ENCODE data around the gene CCDC85C. TPM values are rescaled to one million over a fixed set of nuclear protein-coding genes. Genes with fewer than 3 reads are reported as not detected.

Gene CCDC85C
- total and polyA plus RNA-seq, 2 experiments from 2014 or later, result 4.5 to 24.9 TPM

GRCh38 chr14:99513183-99513694, 90.8 kb downstream of the CCDC85C start (continued):
- TF ChIP-seq, protein P1, sequence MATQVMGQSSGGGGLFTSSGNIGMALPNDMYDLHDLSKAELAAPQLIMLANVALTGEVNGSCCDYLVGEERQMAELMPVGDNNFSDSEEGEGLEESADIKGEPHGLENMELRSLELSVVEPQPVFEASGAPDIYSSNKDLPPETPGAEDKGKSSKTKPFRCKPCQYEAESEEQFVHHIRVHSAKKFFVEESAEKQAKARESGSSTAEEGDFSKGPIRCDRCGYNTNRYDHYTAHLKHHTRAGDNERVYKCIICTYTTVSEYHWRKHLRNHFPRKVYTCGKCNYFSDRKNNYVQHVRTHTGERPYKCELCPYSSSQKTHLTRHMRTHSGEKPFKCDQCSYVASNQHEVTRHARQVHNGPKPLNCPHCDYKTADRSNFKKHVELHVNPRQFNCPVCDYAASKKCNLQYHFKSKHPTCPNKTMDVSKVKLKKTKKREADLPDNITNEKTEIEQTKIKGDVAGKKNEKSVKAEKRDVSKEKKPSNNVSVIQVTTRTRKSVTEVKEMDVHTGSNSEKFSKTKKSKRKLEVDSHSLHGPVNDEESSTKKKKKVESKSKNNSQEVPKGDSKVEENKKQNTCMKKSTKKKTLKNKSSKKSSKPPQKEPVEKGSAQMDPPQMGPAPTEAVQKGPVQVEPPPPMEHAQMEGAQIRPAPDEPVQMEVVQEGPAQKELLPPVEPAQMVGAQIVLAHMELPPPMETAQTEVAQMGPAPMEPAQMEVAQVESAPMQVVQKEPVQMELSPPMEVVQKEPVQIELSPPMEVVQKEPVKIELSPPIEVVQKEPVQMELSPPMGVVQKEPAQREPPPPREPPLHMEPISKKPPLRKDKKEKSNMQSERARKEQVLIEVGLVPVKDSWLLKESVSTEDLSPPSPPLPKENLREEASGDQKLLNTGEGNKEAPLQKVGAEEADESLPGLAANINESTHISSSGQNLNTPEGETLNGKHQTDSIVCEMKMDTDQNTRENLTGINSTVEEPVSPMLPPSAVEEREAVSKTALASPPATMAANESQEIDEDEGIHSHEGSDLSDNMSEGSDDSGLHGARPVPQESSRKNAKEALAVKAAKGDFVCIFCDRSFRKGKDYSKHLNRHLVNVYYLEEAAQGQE (IDR thresholded peaks at IDR 0.05; ENCODE audit: unreplicated experiment), result no peak
- TF ChIP-seq EZH2 (IDR thresholded peaks at IDR 0.05; ENCODE audit: low read depth, unreplicated experiment) (no peak), POLR2AphosphoS5 (IDR thresholded peaks at IDR 0.05; ENCODE audit: low read depth) (no peak), CTCF (conservative IDR thresholded peaks at IDR 0.05; ENCODE audit: low read depth in 2 of 2) (no peak), EZH2phosphoT487 (IDR thresholded peaks at IDR 0.05; ENCODE audit: unreplicated experiment) (no peak), ZNF331 (CRISPR knock-in tag; IDR thresholded peaks at IDR 0.05; ENCODE audit: low read depth) (no peak), STAT1 (IDR thresholded peaks at IDR 0.05; ENCODE audit: unreplicated experiment) (no peak)

DNA sequence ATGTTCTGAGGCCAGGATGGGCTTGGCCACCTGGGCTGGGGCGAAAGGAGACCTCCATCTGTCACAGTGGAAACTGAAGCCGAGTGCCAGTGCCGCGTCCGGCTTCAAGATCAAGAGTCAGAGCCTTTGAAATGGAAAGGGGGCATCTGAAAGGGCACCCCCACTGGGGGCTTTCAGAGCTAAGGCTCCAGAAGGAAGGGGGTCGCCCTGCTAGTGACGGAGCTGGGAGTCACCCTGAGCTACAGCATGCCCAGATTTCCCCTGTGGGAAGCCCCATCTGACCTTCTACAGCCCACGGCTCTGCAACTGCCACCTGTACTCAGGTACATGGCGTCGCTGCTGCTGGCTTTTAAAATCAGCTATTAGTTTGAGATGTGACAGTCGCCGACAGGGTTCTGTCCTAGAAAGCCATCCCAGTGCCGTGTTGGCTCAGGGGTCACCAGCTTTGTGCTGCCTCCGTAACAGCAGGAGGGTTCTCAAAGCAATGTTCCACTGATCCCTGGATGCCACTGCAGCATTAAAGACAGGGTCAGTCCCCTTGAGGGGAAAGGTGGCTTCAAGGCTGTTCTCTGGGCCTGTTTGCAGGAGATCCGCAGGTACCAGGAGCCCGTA, 91.3 kb downstream of the CCDC85C start:
- no peak overlapping the region for H2AFZ ChIP-seq
- DNase-seq (ENCODE audit: low spot score) (no peak), ATAC-seq (no peak)
- H3F3A ChIP-seq (replicated peaks; ENCODE audit: low read depth), result peaks cover 7% of the 10 kb centered on the region; the same call in 1 of the 2 replicates
- H3K27ac Mint-ChIP-seq, result no peak overlapping the region
- no peaks in the 10 kb centered on the region for H3K9me3 Mint-ChIP-seq
- TF ChIP-seq EZH2 (IDR thresholded peaks at IDR 0.05; ENCODE audit: low read depth, unreplicated experiment) (no peak), NANOG (IDR thresholded peaks at IDR 0.05; ENCODE audit: borderline replicate concordance) (no peak), ZNF114 (CRISPR knock-in tag; IDR thresholded peaks at IDR 0.05) (no peak), CTCF (conservative IDR thresholded peaks at IDR 0.05; ENCODE audit: low read depth in 2 of 2) (no peak), STAT1 (IDR thresholded peaks at IDR 0.05; ENCODE audit: unreplicated experiment) (no peak), EZH2phosphoT487 (IDR thresholded peaks at IDR 0.05; ENCODE audit: unreplicated experiment) (no peak)
- TF ChIP-seq, protein P2, sequence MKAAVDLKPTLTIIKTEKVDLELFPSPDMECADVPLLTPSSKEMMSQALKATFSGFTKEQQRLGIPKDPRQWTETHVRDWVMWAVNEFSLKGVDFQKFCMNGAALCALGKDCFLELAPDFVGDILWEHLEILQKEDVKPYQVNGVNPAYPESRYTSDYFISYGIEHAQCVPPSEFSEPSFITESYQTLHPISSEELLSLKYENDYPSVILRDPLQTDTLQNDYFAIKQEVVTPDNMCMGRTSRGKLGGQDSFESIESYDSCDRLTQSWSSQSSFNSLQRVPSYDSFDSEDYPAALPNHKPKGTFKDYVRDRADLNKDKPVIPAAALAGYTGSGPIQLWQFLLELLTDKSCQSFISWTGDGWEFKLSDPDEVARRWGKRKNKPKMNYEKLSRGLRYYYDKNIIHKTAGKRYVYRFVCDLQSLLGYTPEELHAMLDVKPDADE (IDR thresholded peaks at IDR 0.05), result no peak
- TF ChIP-seq, protein P1 (IDR thresholded peaks at IDR 0.05; ENCODE audit: unreplicated experiment), result no peak
- no peak overlapping the region for H3K27ac ChIP-seq (ENCODE audit: low read depth)
- peaks cover 26% of the 10 kb centered on the region for H3K36me3 Mint-ChIP-seq (ENCODE audit: low read depth)
- H3K36me3 ChIP-seq (ENCODE audit: insufficient read depth), result peaks cover 3% of the 10 kb centered on the region; the same call in 1 of the 2 replicates
- peaks cover 9% of the 10 kb centered on the region for H3K27me3 Mint-ChIP-seq (ENCODE audit: insufficient read depth, low read depth, poor library complexity)
- no peaks in the 10 kb centered on the region; the same call in 1 of the 2 replicates for H4K20me1 ChIP-seq (replicated peaks; ENCODE audit: insufficient read depth)
- H3K9me2 ChIP-seq (ENCODE audit: insufficient read depth), result no peaks in the 10 kb centered on the region
- H3K4me1 ChIP-seq (ENCODE audit: insufficient read depth), result peaks cover 6% of the 10 kb centered on the region
- H3K4me2 ChIP-seq, result no peak overlapping the region
- H3K27me3 ChIP-seq (ENCODE audit: insufficient read depth), result no peaks in the 10 kb centered on the region
- peaks cover 17% of the 10 kb centered on the region for H3K4me1 Mint-ChIP-seq
- H3K4me3 ChIP-seq, result no peak overlapping the region
- H3K79me2 ChIP-seq (replicated peaks; ENCODE audit: insufficient read depth), result no peaks in the 10 kb centered on the region
- H3K4me3 Mint-ChIP-seq, result no peak overlapping the region
